ENCODE results near the gene ZMIZ1.

DNA sequence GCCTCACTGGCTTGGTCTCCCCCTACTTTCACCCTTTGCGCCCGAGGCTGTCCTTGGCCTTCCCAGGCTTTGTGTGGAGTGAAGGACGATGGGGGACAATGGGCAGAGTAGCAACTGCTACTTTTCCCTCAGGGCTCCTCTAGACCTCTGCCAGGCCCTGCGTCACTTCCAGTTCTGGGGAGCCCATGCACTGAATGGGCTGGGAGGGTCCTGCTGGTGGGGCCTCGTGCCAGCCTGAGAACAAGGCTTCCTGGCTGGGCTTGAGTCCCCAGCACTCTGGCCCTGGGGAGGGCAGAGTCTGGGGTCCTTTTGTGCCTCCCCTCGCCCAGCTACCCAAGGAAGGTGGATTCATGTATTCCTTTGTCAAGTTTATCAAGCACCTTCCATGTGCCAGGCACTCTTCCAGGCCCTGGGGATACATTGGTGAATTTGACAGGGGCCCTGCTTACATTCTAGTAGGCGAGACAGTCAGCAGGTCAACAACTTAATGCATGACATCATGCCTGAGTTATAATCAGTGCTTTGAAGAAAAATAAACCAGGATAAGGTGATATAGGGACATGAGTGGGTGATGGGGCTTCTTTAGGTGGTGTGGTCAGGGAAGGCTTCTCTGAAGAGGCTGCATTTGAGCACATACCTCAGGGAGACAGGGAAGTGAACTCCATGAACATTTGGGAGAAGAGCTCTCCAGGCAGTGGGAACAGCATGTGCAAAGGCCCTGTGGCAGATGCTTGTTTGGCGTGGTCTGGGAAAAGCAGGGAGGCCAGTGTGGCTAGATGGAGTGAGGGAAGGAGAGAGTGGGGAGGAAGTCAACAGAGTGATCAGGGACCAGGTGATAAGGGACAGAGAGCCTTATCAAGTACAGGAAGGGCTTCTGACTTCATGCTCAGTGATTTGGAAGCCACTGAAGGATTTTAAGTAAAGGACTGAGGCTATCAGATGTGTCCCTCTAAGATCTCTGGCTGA is 14.1 kb downstream of the ZMIZ1 start:
- TF ChIP-seq, protein P1, sequence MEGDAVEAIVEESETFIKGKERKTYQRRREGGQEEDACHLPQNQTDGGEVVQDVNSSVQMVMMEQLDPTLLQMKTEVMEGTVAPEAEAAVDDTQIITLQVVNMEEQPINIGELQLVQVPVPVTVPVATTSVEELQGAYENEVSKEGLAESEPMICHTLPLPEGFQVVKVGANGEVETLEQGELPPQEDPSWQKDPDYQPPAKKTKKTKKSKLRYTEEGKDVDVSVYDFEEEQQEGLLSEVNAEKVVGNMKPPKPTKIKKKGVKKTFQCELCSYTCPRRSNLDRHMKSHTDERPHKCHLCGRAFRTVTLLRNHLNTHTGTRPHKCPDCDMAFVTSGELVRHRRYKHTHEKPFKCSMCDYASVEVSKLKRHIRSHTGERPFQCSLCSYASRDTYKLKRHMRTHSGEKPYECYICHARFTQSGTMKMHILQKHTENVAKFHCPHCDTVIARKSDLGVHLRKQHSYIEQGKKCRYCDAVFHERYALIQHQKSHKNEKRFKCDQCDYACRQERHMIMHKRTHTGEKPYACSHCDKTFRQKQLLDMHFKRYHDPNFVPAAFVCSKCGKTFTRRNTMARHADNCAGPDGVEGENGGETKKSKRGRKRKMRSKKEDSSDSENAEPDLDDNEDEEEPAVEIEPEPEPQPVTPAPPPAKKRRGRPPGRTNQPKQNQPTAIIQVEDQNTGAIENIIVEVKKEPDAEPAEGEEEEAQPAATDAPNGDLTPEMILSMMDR (IDR thresholded peaks at IDR 0.05): no peak
- TF ChIP-seq POLR2A (IDR thresholded peaks at IDR 0.05): no peak
